Measurements from ENCODE around the gene VRTN.
"Not testable (repeated sequence)": the region's sequence is repeated elsewhere in the genome, so short reads cannot be mapped to it uniquely, and the experiment has no call there.

Gene VRTN, protein sequence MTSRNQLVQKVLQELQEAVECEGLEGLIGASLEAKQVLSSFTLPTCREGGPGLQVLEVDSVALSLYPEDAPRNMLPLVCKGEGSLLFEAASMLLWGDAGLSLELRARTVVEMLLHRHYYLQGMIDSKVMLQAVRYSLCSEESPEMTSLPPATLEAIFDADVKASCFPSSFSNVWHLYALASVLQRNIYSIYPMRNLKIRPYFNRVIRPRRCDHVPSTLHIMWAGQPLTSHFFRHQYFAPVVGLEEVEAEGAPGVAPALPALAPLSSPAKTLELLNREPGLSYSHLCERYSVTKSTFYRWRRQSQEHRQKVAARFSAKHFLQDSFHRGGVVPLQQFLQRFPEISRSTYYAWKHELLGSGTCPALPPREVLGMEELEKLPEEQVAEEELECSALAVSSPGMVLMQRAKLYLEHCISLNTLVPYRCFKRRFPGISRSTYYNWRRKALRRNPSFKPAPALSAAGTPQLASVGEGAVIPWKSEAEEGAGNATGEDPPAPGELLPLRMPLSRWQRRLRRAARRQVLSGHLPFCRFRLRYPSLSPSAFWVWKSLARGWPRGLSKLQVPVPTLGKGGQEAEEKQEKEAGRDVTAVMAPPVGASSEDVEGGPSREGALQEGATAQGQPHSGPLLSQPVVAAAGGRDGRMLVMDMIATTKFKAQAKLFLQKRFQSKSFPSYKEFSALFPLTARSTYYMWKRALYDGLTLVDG

DNA sequence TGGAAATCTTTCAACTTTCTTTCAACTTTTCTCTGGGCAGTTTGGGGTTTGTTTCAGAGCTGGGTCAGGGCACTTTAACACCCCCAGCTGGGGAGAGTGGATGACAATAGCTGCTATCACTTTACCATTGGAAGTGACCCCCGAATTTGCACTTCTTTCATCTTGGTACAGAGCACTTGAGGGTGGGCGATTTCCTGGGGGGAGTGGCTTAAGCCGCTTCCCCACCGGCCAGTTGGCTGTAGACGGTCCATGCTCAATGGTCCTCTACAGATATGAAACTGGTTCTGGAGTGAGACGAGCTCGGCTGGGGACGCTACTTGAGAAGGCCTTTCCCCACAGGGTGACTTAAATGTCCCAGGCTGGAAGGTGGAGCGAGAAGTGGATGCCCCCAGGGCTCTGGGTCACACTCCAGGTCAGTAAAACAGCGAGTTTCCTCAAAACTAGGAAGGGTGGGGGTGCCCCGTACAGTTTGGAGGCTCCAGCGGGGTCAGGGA, at the start of gene VRTN:
TSS of gene VRTN (plus strand) at position 231 of the 494 bp plus-strand sequence. CDS start 8,313 bp downstream, outside the sequence.
- H3K4me3 ChIP-seq = no peak within 1 kb of the TSS
- H3K27ac ChIP-seq = no peak within 1 kb of the TSS

DNA sequence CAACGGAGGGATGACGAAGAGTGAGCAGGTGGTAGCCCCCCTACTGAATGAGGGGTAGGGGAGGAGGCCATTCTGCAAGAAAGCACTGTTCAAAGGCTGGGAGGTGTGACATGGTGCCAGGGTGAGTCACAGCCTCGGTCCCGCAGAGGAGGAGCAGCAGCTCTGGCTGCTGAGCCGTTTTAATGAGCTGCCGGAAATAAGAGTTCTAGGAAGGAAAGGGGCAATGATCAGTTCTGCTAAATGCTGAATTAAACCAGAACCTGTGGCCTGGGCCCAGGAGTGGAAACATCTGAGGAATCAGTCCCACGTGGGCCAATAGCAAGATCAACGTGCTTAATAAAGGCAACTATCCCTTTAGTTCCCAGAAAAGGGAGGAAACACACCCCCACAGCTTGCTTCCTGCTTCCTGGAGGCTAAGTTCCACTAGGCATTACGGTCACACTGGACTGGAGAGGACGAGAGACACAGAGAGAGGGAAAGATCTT, 49.2 kb upstream of the VRTN start:
- H3K27ac ChIP-seq = peak overlapping the region in 10 of 21 experiments; percentile 2 to 70 (median 47)
- no peak overlapping the region for H3K4me3 ChIP-seq

DNA sequence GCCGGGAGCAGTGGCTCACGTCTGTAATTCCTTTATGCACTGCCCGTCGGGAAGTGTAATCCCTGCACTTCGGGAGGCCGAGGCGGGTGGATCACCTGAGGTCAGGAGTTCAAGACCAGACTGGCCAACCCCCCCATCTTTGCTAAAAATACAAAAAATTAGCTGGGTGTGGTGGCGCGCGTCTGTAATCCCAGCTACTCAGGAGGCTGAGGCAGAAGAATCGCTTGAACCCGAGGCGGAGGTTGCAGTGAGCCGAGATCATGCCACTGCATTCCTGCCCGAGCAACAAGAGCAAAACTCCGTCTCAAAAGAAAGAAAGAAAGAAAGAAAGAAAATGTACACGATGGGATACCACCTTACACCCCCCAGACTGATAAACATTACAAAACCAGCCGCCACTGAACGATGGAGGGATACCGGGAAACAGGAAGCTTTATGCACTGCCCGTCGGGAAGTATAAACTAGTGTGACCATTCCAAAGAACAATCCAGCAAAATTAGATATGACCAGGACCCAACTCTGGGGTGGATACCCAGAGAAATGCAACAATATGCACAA, 46.6 kb upstream of the VRTN start:
- peak overlapping the region in 12 of 21 experiments; percentile 26 to 96 (median 92) for H3K27ac ChIP-seq

DNA sequence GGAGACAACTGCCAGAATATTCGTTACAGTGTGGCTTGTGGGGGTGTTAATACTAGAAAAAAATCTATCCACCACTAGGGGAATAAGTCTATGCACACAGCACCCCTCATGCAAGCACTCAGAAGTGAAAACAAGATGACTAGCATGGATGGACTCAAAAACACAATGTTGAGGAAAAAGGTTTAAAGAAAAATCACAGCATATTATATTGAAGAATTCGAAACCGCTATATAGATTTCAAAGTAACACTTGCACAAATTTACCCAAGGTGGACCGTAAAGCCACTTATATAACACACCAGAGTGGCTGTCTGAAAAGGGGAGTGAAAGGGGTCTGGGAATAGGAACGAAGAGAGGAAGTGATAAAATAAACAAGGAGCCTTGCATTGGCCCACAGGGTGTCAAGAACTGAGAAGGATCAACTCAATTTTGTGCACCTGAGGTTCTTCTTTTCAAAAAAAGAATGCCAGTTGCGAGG, 46.1 kb upstream of the VRTN start:
- Histone ChIP-seq H3K4me3 (peak overlapping the region; percentile 67 to 97 (median 88)), H3K27ac (peak overlapping the region; percentile 29 to 96 (median 90))

More for the DNA sequence above, 46.6 kb upstream of the VRTN start:
- peak overlapping the region; percentile 67 to 97 (median 88) for H3K4me3 ChIP-seq

DNA sequence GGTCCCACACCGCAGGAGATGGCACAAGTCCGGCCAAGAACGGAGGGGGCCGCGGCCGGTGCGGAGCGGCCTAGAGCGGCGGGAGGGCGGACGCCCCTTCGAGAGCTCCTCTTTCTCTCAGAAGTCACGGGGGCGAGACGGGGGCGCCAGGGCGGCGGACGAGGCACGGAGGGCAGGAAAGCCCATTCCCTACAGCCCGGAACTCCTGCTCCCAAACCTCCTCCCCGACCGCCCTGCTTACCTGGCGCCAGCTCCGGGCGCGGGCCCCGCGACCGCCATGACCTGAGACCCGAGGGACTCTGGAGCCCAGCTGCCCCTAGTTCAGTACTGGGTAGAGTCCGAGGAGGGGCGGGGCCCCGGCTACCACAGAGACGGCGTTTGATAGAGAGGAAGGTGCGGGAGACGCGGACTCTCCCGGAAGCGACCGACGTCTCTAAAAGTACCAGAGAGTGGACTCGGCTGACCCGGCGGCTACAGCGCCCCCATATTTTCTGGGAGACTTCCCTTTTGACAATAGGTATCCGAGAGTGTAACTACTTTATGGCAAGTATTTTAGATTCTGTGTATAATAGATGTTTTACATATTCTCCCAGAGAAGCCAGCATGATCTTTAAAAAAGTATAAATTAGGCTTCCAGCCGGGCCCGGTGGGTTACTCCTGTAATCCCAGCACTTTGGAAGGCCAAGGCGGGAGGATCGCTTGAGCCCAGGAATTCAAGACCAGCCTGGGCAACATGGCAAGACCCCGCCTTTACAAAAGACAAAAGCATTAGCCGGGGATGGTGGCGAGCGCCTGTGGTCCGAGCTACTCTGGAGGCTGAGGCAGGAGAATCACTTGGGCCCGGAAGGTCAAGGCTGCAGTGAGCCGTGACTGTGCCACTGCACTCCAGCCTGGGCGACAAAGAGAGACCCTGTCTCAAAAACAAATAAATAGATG, 45.4 kb upstream of the VRTN start, which contains the start of gene ABCD4:
TSS of gene ABCD4 (minus strand) at position 301 of the 936 bp plus-strand sequence. CDS start at position 279, 22 bp downstream.
- Histone ChIP-seq H3K27ac (peak within 1 kb of the TSS; percentile 29 to 96 (median 90)), H3K4me3 (peak within 1 kb of the TSS; percentile 67 to 97 (median 88))

DNA sequence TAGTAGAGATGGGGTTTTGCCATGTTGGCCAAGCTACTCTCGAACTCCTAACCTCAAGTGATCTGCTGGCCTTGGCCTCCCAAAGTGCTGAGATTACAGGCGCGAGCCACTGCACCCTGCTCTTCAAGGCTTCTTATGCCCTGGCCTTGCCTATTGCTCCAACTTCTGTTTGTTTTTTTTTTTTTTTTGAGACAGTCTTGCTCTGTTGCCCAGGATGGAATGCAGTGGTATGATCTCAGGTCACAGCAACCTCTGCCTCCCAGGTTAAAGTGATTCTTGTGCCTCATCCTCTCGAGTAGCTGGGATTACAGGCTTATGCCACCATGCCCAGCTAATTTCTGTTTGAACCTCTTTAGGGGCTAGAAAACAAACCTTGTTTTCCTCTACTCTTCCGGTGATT, 39.6 kb upstream of the VRTN start:
- Histone ChIP-seq H3K4me3 (no peak overlapping the region), H3K27ac (no peak overlapping the region)

DNA sequence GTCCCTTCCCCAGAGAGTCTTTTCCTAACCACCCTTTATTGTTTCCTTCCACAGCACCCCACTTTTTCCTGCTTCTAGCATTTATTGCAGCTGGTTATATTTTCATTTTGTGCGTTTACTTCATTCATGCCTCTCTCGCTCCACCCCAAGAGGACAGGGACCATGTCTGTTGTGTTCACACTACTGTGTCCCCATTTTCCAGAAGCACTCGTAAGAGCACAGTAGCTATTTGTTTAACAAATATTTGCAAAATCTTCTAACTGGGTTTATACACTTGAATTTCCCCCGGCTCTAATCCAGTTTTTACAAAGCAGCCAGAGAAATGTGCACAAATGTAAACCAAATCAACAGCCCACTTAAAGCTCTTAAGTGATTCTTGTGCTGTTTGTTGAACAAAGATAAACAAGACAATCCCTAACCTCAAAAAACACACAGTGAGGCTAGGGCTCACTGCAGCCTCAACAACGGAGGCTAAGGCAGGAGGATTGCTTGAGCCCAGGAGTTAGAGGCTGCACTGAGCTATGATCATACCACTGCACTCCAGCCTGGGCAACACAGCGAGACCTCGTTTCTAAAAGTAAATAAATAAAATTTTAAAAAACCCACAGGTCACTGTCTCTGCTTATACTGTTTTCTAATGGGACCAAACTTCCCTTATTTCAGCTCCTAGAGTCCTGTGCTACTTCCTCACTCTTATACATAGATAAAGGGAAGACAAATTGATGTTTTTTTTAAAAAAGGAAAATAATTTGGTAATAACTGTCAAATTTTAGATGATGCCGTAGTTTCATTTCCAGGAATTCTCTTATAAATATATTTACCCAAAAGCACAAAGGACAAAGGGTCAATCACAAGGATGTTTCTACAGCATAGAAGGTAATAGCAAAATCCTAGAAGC, 38.9 kb upstream of the VRTN start:
- no peak overlapping the region for H3K27ac ChIP-seq
- no peak overlapping the region for H3K4me3 ChIP-seq

DNA sequence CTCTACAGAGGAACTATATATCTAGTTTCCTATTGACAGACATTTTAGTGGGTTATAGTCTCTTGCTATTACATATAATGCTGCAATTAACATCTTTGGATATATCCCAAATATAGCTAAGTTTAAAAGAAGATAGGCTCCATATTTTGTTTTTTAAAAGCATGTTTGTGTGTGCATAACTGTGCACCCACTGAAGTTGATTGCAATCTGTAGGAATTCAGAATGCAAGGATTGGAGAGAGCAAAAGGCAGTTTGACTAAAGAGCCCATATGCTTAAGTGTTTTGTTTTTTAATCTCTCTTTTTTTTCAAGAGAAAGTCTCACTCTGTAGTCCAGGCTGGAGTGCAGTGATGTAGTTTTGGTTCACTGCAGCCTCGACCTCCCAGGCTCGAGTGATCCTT, 36.1 kb upstream of the VRTN start:
- H3K4me3 ChIP-seq = no peak overlapping the region
- no peak overlapping the region for H3K27ac ChIP-seq

DNA sequence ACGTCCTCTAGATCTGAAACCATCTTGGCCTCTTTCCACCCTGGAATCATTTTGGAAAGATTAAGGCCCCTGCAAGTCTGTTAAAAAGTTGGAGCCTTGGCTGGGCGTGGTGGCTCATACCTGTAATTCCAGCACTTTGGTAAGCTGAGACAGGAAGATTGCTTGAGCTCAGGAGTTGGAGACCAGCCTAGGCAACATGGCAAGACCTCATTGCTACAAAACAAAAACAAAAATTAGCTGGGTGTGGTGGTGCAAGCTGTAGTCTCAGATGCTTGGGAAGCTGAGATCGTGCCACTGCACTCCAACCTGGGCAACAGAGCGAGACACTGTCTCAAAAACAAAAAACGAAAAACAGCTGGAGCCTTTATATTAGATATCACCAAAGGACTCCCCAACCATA, 34.7 kb upstream of the VRTN start:
- Histone ChIP-seq H3K27ac (no peak overlapping the region), H3K4me3 (no peak overlapping the region)

DNA sequence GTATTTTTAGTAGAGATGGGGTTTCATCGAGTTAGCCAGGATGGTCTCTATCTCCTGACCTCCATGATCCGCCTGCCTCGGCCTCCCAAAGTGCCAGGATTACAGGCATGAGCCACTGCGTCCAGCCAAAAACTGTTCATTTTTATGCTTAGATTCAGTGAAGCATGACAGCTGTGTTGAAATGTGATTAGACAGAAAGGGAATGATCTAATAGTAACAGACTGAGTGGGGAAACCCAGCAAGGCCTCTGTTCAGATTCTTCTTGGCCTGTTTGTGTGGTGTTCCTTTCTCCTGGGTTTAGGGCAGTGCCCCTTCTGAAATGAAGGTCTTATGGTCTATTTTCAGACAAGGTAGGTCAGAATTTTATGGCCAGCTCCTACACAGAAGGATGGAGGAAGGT, 33.7 kb upstream of the VRTN start:
- H3K27ac ChIP-seq = no peak overlapping the region
- no peak overlapping the region for H3K4me3 ChIP-seq

DNA sequence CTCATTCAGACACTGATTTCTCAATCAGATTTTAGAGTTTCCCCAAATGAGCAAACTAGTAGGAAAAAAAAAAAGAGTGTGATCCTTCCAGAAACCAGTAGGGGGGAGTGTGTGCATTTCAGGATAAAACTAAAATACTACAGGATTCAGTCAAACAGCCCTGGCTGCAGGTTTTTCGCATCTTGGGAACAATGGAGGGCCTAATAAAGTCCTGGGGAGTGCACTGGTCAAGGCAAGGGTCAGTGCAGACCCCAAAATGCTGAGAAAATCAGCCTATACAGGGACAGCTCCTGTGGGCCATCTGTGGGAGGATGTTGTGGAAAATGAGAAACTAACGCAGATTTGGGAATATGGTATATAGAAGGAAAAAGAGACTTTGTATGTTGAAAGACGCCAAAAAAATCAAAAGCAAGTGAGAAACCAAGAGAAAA, 23.3 kb upstream of the VRTN start:
- Histone ChIP-seq H3K4me3 (no peak overlapping the region), H3K27ac (no peak overlapping the region)

DNA sequence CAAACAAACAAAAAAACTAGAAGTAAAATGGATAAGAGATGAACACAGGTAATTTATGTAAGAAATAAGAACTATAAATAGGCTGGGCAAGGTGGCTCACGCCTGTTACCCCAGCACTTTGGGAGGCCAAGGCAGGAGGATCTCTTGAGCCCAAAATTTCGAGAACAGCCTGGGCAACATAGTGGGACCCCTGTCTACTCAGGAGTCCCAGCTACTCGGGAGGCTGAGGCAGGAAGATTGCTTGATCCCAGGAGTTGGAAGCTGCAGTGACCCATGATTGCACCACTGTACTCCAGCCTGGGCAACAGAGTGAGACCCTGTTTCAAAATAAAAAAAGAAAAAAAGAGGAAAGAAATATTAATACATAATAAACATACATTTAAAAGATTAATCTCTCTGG, 22.8 kb upstream of the VRTN start:
- Histone ChIP-seq H3K27ac (no peak overlapping the region), H3K4me3 (no peak overlapping the region)

DNA sequence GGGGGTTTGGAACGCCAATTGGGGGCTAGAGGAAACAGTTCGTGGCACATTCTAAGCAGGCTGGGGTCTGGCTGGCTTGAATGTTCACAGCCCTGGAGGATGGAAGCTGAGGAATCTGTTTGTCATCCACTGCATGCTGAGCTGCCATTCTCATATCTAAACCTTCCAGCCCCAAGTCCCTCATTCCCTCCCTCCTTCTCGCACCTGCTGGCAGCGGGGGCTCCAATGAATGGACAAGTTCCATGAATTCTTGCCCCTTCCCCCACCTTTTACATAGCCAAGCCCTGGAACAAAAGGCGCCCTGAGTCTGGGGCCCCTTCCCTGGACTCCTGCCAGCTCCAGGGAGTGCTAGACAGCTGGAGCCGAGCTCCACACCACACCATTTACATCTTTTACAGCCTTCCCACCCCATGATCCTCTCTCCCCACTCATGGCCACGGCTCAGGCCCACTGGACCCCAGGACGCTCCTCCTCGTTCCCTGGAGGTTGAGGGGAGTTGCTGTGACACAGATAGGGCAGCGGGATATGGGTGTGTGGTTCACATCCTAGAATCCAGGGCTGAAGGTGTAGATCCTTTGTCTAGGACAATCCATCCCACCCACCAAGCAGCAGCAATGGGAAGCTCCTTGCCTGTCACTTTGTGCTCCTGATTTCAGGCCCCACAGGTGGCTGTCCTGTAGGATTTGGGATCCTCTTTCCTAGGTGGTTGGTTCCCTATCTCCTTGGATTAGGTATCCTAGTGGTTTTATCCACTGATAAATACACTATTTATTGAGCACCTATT, 21.7 kb upstream of the VRTN start:
- Histone ChIP-seq H3K27ac (no peak overlapping the region), H3K4me3 (no peak overlapping the region)

DNA sequence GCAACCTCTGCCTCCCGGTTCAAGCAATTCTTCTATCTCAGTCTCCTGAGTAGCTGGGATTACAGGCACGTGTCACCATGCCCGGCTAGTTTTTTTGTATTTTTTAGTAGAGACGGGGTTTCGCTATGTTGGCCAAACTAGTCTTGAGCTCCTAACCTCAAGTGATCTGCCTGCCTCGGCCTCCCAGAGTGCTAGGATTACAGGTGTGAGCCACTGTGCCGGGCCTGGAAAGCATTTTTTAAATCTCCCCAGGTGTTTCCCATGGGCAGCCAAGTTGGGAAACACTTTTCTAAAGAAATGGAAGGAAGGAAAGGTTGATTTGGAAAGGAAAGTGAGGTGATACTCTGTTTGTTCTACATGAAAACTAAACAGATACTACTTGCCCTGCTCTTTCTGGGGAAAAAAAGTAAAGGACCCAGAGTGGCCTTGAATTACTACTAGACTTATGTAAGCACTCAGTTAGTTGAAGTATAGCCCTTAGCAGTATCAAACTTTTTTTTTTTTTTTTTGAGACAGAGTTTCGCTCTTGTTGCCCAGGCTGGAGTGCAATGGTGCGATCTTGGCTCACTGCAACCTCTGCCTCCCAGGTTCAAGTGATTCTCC, 18.2 kb upstream of the VRTN start:
- not testable (repeated sequence) for H3K4me3 ChIP-seq, H3K27ac ChIP-seq

DNA sequence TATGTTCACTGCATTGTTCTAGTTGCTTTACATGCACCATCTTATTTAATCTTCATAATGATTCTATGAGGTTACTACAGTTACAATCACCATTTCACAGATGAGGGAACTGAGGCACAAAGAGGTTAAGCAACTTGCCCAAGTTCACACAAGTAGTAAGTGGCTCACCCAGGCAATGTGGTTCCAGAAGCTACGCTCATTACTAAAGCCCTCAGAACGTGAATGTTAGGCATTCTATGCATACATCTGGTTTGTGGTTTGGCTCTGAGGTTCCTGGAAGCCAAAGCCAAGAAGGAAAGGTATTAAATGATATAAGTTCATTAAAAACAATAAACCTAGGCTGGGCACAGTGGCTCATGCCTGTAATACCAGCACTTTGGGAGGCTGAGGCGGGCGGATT, 14.4 kb upstream of the VRTN start:
- Histone ChIP-seq H3K4me3 (no peak overlapping the region), H3K27ac (no peak overlapping the region)

DNA sequence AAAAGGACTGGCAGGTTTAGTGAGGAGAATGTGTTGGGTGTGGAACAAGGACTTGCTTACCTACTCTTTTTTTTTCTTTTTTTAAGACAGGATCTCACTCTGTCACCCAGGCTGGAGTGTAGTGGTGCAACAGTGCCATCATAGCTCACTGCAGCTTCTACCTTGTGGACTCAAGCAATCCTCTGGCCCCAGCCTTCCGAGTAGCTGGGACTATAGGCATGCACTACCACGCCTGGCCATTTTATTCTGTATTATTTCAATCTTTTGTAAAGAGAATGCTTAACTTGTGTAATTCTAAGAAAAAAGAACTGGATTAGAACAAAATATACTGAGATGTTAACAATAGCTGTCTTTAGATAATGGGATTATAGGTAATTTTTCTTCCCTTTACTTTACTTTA, 1.9 kb upstream of the VRTN start:
- no peak overlapping the region for H3K27ac ChIP-seq

More for the DNA sequence above, 1.9 kb upstream of the VRTN start:
- H3K4me3 ChIP-seq = no peak overlapping the region
